Ishikawa (cell line): ENCODE results near the gene LIG1.

Experiments
- EGR1 ChIP-seq: IDR thresholded peaks from 2 replicates; pipeline ENCODE4 v1.6.1; 2012
- EP300 ChIP-seq: IDR thresholded peaks from 2 replicates; pipeline ENCODE4 v1.6.1; 2012; ENCODE audit warnings: borderline replicate concordance
- RAD21 ChIP-seq: IDR thresholded peaks from 2 replicates; pipeline ENCODE4 v1.6.1; 2012; ENCODE audit warnings: low read depth
- ZBTB7A ChIP-seq: IDR thresholded peaks from 2 replicates; pipeline ENCODE4 v1.6.1; 2012; ENCODE audit warnings: low read depth
- TF ChIP-seq, protein P1 (sequence below): IDR thresholded peaks from 2 replicates; pipeline ENCODE4 v1.6.1; 2012
- TF ChIP-seq, protein P2 (sequence below): IDR thresholded peaks from 2 replicates; pipeline ENCODE4 v1.6.1; 2012

DNA sequence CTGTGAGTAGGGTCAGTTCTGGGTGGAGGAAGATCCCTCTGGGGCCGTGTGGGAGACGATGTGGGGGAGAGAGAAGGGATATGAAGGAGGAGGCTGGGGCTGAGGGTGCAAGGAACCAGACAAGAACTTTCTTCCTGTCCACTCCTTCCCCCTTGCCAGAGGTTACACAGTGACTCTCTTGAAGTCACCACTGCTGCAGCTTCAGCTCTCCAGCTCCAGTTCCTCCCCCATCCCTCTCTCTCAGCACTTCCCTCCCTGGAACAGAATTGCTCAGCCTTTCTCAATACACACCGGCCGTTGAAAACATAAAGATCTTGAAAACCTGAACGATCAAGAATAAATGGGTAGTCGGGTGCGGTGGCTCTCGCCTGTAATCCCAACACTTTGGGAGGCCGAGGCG is 5.4 kb upstream of the LIG1 start:
- TF ChIP-seq, protein P1, sequence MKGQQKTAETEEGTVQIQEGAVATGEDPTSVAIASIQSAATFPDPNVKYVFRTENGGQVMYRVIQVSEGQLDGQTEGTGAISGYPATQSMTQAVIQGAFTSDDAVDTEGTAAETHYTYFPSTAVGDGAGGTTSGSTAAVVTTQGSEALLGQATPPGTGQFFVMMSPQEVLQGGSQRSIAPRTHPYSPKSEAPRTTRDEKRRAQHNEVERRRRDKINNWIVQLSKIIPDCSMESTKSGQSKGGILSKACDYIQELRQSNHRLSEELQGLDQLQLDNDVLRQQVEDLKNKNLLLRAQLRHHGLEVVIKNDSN, result no peak
- TF ChIP-seq, protein P2, sequence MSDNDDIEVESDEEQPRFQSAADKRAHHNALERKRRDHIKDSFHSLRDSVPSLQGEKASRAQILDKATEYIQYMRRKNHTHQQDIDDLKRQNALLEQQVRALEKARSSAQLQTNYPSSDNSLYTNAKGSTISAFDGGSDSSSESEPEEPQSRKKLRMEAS, result no peak
- no peak for TF ChIP-seq RAD21
- no peak for TF ChIP-seq EP300
- TF ChIP-seq ZBTB7A, result no peak
- no peak for TF ChIP-seq EGR1
